HG03060 (cell line): Measurements from ENCODE around the gene TFAP2C.
"Not testable (repeated sequence)": the region's sequence is repeated elsewhere in the genome, so short reads cannot be mapped to it uniquely, and the experiment has no call there.

ENCODE experiments used
- ATAC-seq: cut with Tn5 transposase; IDR thresholded peaks from one replicate; pipeline ENCODE4 v1.9.1; 2021; ENCODE audit warnings: low read depth, moderate number of reproducible peaks; ENCODE audit not compliant: unreplicated experiment

Gene TFAP2C

GRCh38 chr20:56614196-56614595, 14.9 kb upstream of the TFAP2C start:
- ATAC-seq = no peak

- ATAC-seq = no peak
Observed at GRCh38 chr20:56616716-56617115, 12.4 kb upstream of the TFAP2C start.

- ATAC-seq = no peak
Observed at GRCh38 chr20:56617489-56617888, 11.6 kb upstream of the TFAP2C start.

- no peak for ATAC-seq
Observed at GRCh38 chr20:56621730-56622129, 7.4 kb upstream of the TFAP2C start.

- not testable (repeated sequence) for ATAC-seq
Observed at GRCh38 chr20:56623930-56624329, 5.2 kb upstream of the TFAP2C start.

- ATAC-seq = no peak
Observed at GRCh38 chr20:56624786-56625681, 4.1 kb upstream of the TFAP2C start.

GRCh38 chr20:56625837-56626236, 3.3 kb upstream of the TFAP2C start:
- no peak for ATAC-seq

- ATAC-seq = no peak
Observed at GRCh38 chr20:56626367-56627121, 2.6 kb upstream of the TFAP2C start.

- ATAC-seq = no peak
Observed at GRCh38 chr20:56627122-56628014, 1.7 kb upstream of the TFAP2C start.

- no peak for ATAC-seq
Observed at GRCh38 chr20:56628015-56628872, 862 bp upstream of the TFAP2C start.

- ATAC-seq = no peak
Observed at GRCh38 chr20:56629464-56630085, 469 bp downstream of the TFAP2C start.

- no peak for ATAC-seq
Observed at GRCh38 chr20:56630086-56630493, 984 bp downstream of the TFAP2C start.

- ATAC-seq = no peak
Observed at GRCh38 chr20:56630506-56631317, 1.6 kb downstream of the TFAP2C start.

GRCh38 chr20:56631318-56631989, 2.3 kb downstream of the TFAP2C start:
- no peak for ATAC-seq

- ATAC-seq = no peak
Observed at GRCh38 chr20:56631990-56632327, 2.9 kb downstream of the TFAP2C start.

- ATAC-seq = no peak
Observed at GRCh38 chr20:56634307-56634706, 5.2 kb downstream of the TFAP2C start.

GRCh38 chr20:56634735-56635385, 5.8 kb downstream of the TFAP2C start:
- no peak for ATAC-seq

GRCh38 chr20:56636716-56637115, 7.6 kb downstream of the TFAP2C start:
- no peak for ATAC-seq
